Measurements from ENCODE around the gene KPNA4.
"Not testable (repeated sequence)": the region's sequence is repeated elsewhere in the genome, so short reads cannot be mapped to it uniquely, and the experiment has no call there.

KPNA4 gene

GRCh38 chr3:160459450-160459970 lies 105.9 kb downstream of the KPNA4 start:
- DNase-seq (ENCODE audit: extremely low read depth, low read depth): no peak
- H3K4me3 ChIP-seq (replicated peaks; ENCODE audit: low read depth, low read length): no peak overlapping the region
- TF ChIP-seq CTCF (IDR thresholded peaks at IDR 0.05; ENCODE audit: low read depth, low read length, missing control alignments): no peak

GRCh38 chr3:160458151-160458550 lies 107.2 kb downstream of the KPNA4 start:
- no peak for DNase-seq (ENCODE audit: extremely low read depth, low read depth)
- no peak for TF ChIP-seq CTCF (IDR thresholded peaks at IDR 0.05; ENCODE audit: low read depth, low read length, missing control alignments)
- no peak overlapping the region for H3K4me3 ChIP-seq (replicated peaks; ENCODE audit: low read depth, low read length)

- DNase-seq (ENCODE audit: extremely low read depth, low read depth): no peak
- TF ChIP-seq CTCF (IDR thresholded peaks at IDR 0.05; ENCODE audit: low read depth, low read length, missing control alignments): no peak
- H3K4me3 ChIP-seq (replicated peaks; ENCODE audit: low read depth, low read length): no peak overlapping the region
Observed at GRCh38 chr3:160455846-160456245, 109.5 kb downstream of the KPNA4 start.

- no peak for DNase-seq (ENCODE audit: extremely low read depth, low read depth)
- TF ChIP-seq CTCF (IDR thresholded peaks at IDR 0.05; ENCODE audit: low read depth, low read length, missing control alignments): no peak
- H3K4me3 ChIP-seq (replicated peaks; ENCODE audit: low read depth, low read length): no peak overlapping the region
Observed at GRCh38 chr3:160454995-160455394, 110.4 kb downstream of the KPNA4 start.

GRCh38 chr3:160452251-160452650 lies 113.1 kb downstream of the KPNA4 start:
- not testable (repeated sequence) for DNase-seq (ENCODE audit: extremely low read depth, low read depth); H3K4me3 ChIP-seq (replicated peaks; ENCODE audit: low read depth, low read length)

- H3K4me3 ChIP-seq (replicated peaks; ENCODE audit: low read depth, low read length): no peak overlapping the region
- DNase-seq (ENCODE audit: extremely low read depth, low read depth): peak; percentile 33
- no peak for TF ChIP-seq CTCF (IDR thresholded peaks at IDR 0.05; ENCODE audit: low read depth, low read length, missing control alignments)
Observed at GRCh38 chr3:160451602-160452001, 113.8 kb downstream of the KPNA4 start.

GRCh38 chr3:160450846-160451245 lies 114.5 kb downstream of the KPNA4 start:
- DNase-seq (ENCODE audit: extremely low read depth, low read depth): peak; percentile 54

More at GRCh38 chr3:160450846-160451245, 114.5 kb downstream of the KPNA4 start:
- TF ChIP-seq CTCF (IDR thresholded peaks at IDR 0.05; ENCODE audit: low read depth, low read length, missing control alignments): no peak
- peak overlapping the region; percentile 89 for H3K4me3 ChIP-seq (replicated peaks; ENCODE audit: low read depth, low read length)
